Heart left ventricle (tissue), 13 donors: ENCODE results near the gene SARS1.

Experiments used
- CTCF ChIP-seq, 12 donors: fragments of 200-600 bp; sonication (generic) in 4 of 12; IDR thresholded peaks; one replicate each; pipeline versions ENCODE4 v1.5.0 to v1.8.0; 2018 to 2022; ENCODE audit warnings: antibody characterized with exemption in 12 of 12, mild to moderate bottlenecking in 5 of 12
- POLR2A ChIP-seq, 2 donors: fragments of 450-650 bp; IDR thresholded peaks; one replicate each; pipeline ENCODE4 v1.6.1; 2017; ENCODE audit warnings: antibody characterized with exemption in 2 of 2, mild to moderate bottlenecking in 2 of 2, moderate library complexity in 2 of 2
- donor health status: ischemic (EF 13 %, LVEDD 7.1; RV severe dilation, severe dysfunction).
- donor health status: DM: no; HTN: yes; CAD: no.
- donor health status: DM: no; HTN: no; CAD: no.
- donor health status: ischemic (EF 25% LVEDD 6.9; RV normal size, moderate dysfunction).
- donor health status: ischemic (EF 25% LVEDD 5.7; RV mildly dilated, moderate dysfunction).
- donor health status: ischemic (EF 35%, LVEDD 5.7; RV mildly dilated, moderate dysfunction).
- donor health status: nonischemic (EF 11% LVEDD 7.7; RV severe dilation, severe dysfunction).
- donor health status: DM: yes; HTN: yes; CAD: no.
- donor health status: PGD.
- donor health status: ischemic (EF 29% LVEDD 5.4; RV normal size, mild dysfunction).
- donor health status: nonischemic (EF 23%, LVEDD 6.1; RV moderate dilation, normal function).

DNA sequence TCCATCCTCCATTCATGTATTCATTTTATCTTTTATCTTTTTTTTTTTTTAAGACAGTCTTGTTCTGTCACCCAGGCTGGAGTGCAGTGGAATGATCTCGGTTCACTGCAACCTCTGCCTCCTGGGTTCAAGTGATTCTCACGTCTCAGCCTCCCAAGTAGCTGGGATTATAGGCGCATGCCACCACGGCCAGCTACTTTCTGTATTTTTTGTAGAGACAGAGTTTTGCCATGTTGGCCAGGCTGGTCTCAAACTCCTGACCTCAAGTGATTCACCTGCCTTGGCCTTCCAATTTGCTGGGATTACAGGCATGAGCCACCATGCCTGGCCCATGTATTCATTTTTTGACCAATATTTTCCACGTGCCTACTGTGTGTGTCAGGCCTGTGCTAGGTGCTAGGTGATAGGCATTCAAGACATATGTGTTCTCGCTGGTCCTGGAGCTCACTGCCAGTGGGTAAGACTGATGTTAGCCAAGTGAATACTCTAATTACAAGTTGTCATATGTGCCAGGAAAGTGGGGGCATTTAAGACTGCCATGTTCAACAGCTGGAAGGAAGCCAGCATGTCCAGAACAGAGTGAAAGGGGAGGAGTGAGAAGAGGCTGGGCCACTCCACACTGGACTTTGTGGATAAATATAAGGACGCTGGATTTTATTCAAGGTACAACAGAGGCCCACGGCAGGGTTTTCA lies 30.3 kb downstream of the SARS1 start:
- TF ChIP-seq CTCF (IDR thresholded peaks at IDR 0.05) (no peak), POLR2A (IDR thresholded peaks at IDR 0.05) (no peak)
